Endodermal cell (in vitro differentiated cells): Measurements from ENCODE around the gene SEMA4A. TPM values are rescaled to one million over a fixed set of nuclear protein-coding genes. Genes with fewer than 3 reads are reported as not detected.

ENCODE experiments used
- DNase-seq: peaks from one replicate; pipeline ENCODE4 v3.0.0-alpha.2; 2017
- H3K27ac ChIP-seq: 2 replicates; pipeline ENCODE4 v1.5.1; 2013; ENCODE audit warnings: mild to moderate bottlenecking, low read depth, low read length, moderate library complexity
- H3K27me3 ChIP-seq: 2 replicates; pipeline ENCODE4 v1.6.1; 2013; ENCODE audit warnings: mild to moderate bottlenecking, low read length, moderate library complexity; ENCODE audit not compliant: insufficient read depth, control insufficient read depth, poor library complexity, severe bottlenecking
- H3K36me3 ChIP-seq: 2 replicates; pipeline ENCODE4 v1.7.0; 2013; ENCODE audit warnings: mild to moderate bottlenecking, low read length, moderate library complexity; ENCODE audit not compliant: control insufficient read depth, insufficient read depth
- H3K4me1 ChIP-seq: one replicate; pipeline ENCODE4 v1.7.0; 2013; ENCODE audit warnings: low read length; ENCODE audit not compliant: control insufficient read depth, insufficient read depth
- H3K4me3 ChIP-seq: 2 replicates; pipeline ENCODE4 v1.5.1; 2013; ENCODE audit warnings: mild to moderate bottlenecking, low read length, moderate library complexity
- H3K9ac ChIP-seq: 2 replicates; pipeline ENCODE4 v1.6.1; 2013; ENCODE audit warnings: mild to moderate bottlenecking, low read length, moderate library complexity; ENCODE audit not compliant: poor library complexity, severe bottlenecking; ENCODE audit errors: extremely low read depth
- H3K9me3 ChIP-seq: 2 replicates; pipeline ENCODE4 v1.6.1; 2013; ENCODE audit warnings: mild to moderate bottlenecking, low read length, moderate library complexity; ENCODE audit not compliant: control insufficient read depth
- H3K27ac Mint-ChIP-seq: 2 replicates; pipeline ENCODE4 v1.8.0; 2020; ENCODE audit warnings: mixed read lengths
- H3K27me3 Mint-ChIP-seq: 2 replicates; pipeline ENCODE4 v1.8.0; 2021; ENCODE audit warnings: mild to moderate bottlenecking, mixed read lengths; ENCODE audit not compliant: insufficient read depth
- H3K36me3 Mint-ChIP-seq: 2 replicates; pipeline ENCODE4 v1.8.0; 2020; ENCODE audit warnings: low read depth, mixed read lengths
- H3K4me1 Mint-ChIP-seq: 2 replicates; pipeline ENCODE4 v1.8.0; 2020; ENCODE audit warnings: mixed read lengths
- H3K4me3 Mint-ChIP-seq: 2 replicates; pipeline ENCODE4 v1.8.0; 2020; ENCODE audit warnings: mild to moderate bottlenecking, moderate library complexity, mixed read lengths
- H3K9me3 Mint-ChIP-seq: 2 replicates; pipeline ENCODE4 v1.8.0; 2020; ENCODE audit warnings: mild to moderate bottlenecking, mixed read lengths
- WGBS, 2 experiments: methylation state at CpG; one replicate each; pipeline versions ENCODE4 v1.1.5 to v1.1.7; 2013; ENCODE audit warnings: missing lambda C conversion rate in 2 of 2, mixed read lengths in 1 of 2; ENCODE audit not compliant: insufficient coverage in 1 of 2, insufficient read length in 1 of 2; 5-methylcytosine and 5-hydroxymethylcytosine counted together
- total RNA-seq, 2 donors: library from RNA; stranded (reverse); fragmentation: NEBNext Ultra II Directional in 1 of 2; extraction: Animal tissue kit (Norgen Biotek cat#: 25700) in 1 of 2; gene quantifications; 2 replicates in 1 of 2; 3 replicates in 1 of 2; pipeline ENCODE4 v1.2.1, GENCODE V29; 2021
- TF ChIP-seq, protein P1 (sequence below): fragments of 200-600 bp; sonication (generic); conservative IDR thresholded peaks from 2 replicates; pipeline ENCODE4 v1.5.0; 2021; ENCODE audit warnings: antibody characterized with exemption, mild to moderate bottlenecking

The SEMA4A gene
- total RNA-seq, 2 donors from 2014 or later, result 6.4 to 10.3 TPM

DNA sequence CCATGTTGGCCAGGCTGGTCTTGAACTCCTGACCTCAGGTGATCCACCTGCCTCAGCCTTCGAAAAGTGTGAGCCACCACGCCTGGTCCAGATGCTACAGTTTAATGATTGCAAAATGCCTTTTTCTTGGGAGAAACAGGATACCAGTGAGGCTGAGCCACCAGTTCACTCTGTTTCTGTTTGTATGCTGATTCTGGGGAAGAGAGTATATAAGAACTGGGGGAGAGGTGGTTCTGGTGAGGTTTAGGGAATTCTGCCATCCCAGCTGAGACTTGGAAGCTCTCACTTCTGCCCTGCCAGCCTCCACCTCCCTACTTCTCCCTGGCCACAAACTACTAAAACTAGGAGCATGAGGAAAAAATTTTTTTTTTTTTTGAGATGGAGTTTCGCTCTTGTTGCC lies 51.3 kb downstream of the SEMA4A start:
- no peak overlapping the region for H3K27ac Mint-ChIP-seq
- 90 to 96% methylated on average over 2 of the region's 3 CpGs for WGBS, 2 experiments
- TF ChIP-seq, protein P1, sequence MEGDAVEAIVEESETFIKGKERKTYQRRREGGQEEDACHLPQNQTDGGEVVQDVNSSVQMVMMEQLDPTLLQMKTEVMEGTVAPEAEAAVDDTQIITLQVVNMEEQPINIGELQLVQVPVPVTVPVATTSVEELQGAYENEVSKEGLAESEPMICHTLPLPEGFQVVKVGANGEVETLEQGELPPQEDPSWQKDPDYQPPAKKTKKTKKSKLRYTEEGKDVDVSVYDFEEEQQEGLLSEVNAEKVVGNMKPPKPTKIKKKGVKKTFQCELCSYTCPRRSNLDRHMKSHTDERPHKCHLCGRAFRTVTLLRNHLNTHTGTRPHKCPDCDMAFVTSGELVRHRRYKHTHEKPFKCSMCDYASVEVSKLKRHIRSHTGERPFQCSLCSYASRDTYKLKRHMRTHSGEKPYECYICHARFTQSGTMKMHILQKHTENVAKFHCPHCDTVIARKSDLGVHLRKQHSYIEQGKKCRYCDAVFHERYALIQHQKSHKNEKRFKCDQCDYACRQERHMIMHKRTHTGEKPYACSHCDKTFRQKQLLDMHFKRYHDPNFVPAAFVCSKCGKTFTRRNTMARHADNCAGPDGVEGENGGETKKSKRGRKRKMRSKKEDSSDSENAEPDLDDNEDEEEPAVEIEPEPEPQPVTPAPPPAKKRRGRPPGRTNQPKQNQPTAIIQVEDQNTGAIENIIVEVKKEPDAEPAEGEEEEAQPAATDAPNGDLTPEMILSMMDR, result no peak

DNA sequence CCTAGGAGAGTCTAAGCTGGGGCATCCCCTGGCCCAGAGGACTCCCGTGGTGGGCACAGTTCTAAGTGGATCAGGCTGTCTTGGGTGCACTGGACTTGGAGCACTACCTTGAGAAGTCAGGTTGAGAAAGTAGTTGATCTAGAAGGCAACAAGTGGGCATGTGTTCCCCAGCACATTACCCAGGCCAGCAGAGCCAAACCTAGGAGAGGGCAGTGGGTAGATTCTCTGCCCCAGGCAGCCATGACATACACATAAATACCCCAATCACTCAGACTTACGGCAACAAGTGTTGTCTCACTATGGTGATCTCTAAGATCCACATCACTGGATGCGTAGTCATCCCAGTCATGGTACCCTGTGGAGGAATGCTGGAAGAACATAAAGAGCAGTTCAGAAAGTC lies 57.9 kb downstream of the SEMA4A start:
- no peak overlapping the region for H3K4me3 Mint-ChIP-seq
- H3K4me3 ChIP-seq, result no peak overlapping the region
- no peak overlapping the region for H3K9ac ChIP-seq
- no peaks in the 10 kb centered on the region for H3K27me3 ChIP-seq
- H3K27me3 Mint-ChIP-seq, result no peaks in the 10 kb centered on the region
- no peak for DNase-seq
- no peaks in the 10 kb centered on the region for H3K9me3 ChIP-seq
- H3K36me3 ChIP-seq, result peaks cover 59% of the 10 kb centered on the region
- no peak overlapping the region for H3K27ac ChIP-seq
- WGBS, 2 experiments, result 96% methylated on average over 3 of the region's 3 CpGs; no CpG with 5 or more reads in 1 of the 2 experiments
- H3K4me1 ChIP-seq, result no peaks in the 10 kb centered on the region
- no peak overlapping the region for H3K27ac Mint-ChIP-seq
- TF ChIP-seq, protein P1, result no peak
- peaks cover 25% of the 10 kb centered on the region for H3K4me1 Mint-ChIP-seq
- H3K9me3 Mint-ChIP-seq, result no peaks in the 10 kb centered on the region
- peaks cover 58% of the 10 kb centered on the region for H3K36me3 Mint-ChIP-seq

More for the DNA sequence above, 51.3 kb downstream of the SEMA4A start:
- peaks cover 53% of the 10 kb centered on the region for H3K36me3 ChIP-seq
- peaks cover 45% of the 10 kb centered on the region for H3K36me3 Mint-ChIP-seq
- no peaks in the 10 kb centered on the region for H3K9me3 ChIP-seq
- H3K9ac ChIP-seq, result no peak overlapping the region
- DNase-seq, result no peak
- H3K4me3 ChIP-seq, result no peak overlapping the region
- H3K4me1 Mint-ChIP-seq, result peaks cover 12% of the 10 kb centered on the region
- H3K9me3 Mint-ChIP-seq, result no peaks in the 10 kb centered on the region
- no peaks in the 10 kb centered on the region for H3K27me3 Mint-ChIP-seq
- no peak overlapping the region for H3K27ac ChIP-seq
- H3K4me1 ChIP-seq, result no peaks in the 10 kb centered on the region
- no peaks in the 10 kb centered on the region for H3K27me3 ChIP-seq
- H3K4me3 Mint-ChIP-seq, result no peak overlapping the region

DNA sequence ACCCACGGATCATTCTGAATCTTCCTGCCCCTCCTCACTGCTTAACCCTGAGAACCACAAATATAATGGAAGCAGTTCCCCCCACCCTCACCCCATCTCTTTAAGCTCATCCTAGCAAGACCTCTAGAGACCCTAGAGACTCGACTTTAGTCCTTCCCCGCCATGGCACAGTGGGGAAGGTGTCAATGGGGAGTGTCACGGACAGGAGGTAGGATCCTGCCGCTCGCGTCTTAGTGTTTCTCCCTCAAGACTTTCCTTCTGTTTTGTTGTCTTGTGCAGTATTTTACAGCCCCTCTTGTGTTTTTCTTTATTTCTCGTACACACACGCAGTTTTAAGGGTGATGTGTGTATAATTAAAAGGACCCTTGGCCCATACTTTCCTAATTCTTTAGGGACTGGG lies 58.7 kb downstream of the SEMA4A start:
- Mint-ChIP-seq H3K4me1 (peaks cover 25% of the 10 kb centered on the region), H3K9me3 (no peaks in the 10 kb centered on the region), H3K27me3 (no peaks in the 10 kb centered on the region), H3K36me3 (peaks cover 57% of the 10 kb centered on the region), H3K4me3 (peak overlapping the region; percentile 89), H3K27ac (peak overlapping the region; percentile 100)
- no peak for DNase-seq
- Histone ChIP-seq H3K9me3 (no peaks in the 10 kb centered on the region), H3K4me3 (peak overlapping the region; percentile 89), H3K9ac (peak overlapping the region; percentile 94), H3K36me3 (peaks cover 55% of the 10 kb centered on the region), H3K4me1 (no peaks in the 10 kb centered on the region), H3K27me3 (no peaks in the 10 kb centered on the region), H3K27ac (no peak overlapping the region)
- TF ChIP-seq, protein P1, result no peak
- WGBS, 2 experiments, result 94 to 97% methylated on average over 5 to 9 of the region's 9 CpGs
